GM23338 (cell line): ENCODE measurements around the gene HAUS2. TPM values are rescaled to one million over a fixed set of nuclear protein-coding genes. Genes with fewer than 3 reads are reported as not detected.

Source experiments
- ATAC-seq: fragments of 200-7000 bp; cut with Tn5 transposase; 3 replicates; pipeline ENCODE4 v1.9.1; 2020
- DNase-seq: peaks from one replicate; pipeline ENCODE4 v3.0.0-alpha.2; 2015; ENCODE audit warnings: low spot score
- H2AFZ ChIP-seq: fragments of 200-600 bp; sonication (generic); 2 replicates; pipeline ENCODE4 v1.8.0; 2016; ENCODE audit warnings: antibody characterized with exemption, mild to moderate bottlenecking, moderate library complexity
- H3F3A ChIP-seq: fragments of 200-600 bp; sonication (generic); replicated peaks from 2 replicates; pipeline ENCODE4 v1.8.0; 2017; ENCODE audit warnings: antibody characterized with exemption, mixed run types, low read depth
- H3K27ac ChIP-seq: fragments of 200-600 bp; sonication (generic); 2 replicates; pipeline ENCODE4 v1.6.1; 2016; ENCODE audit warnings: low read depth
- H3K27me3 ChIP-seq: fragments of 200-600 bp; sonication (generic); 2 replicates; pipeline ENCODE4 v1.8.0; 2016; ENCODE audit warnings: mild to moderate bottlenecking, mixed run types, moderate library complexity; ENCODE audit not compliant: insufficient read depth
- H3K36me3 ChIP-seq: fragments of 200-600 bp; sonication (generic); 2 replicates; pipeline ENCODE4 v1.8.0; 2016; ENCODE audit warnings: mild to moderate bottlenecking; ENCODE audit not compliant: insufficient read depth
- H3K4me1 ChIP-seq: fragments of 200-600 bp; sonication (generic); 2 replicates; pipeline ENCODE4 v1.8.0; 2016; ENCODE audit warnings: mild to moderate bottlenecking, moderate library complexity; ENCODE audit not compliant: insufficient read depth
- H3K4me2 ChIP-seq: fragments of 200-600 bp; sonication (generic); 2 replicates; pipeline ENCODE4 v1.7.1; 2017; ENCODE audit warnings: mixed run types
- H3K4me3 ChIP-seq: fragments of 200-600 bp; sonication (generic); 2 replicates; pipeline ENCODE4 v1.6.1; 2016; ENCODE audit warnings: mixed run types
- H3K79me2 ChIP-seq: fragments of 200-600 bp; sonication (generic); replicated peaks from 2 replicates; pipeline ENCODE4 v1.8.0; 2017; ENCODE audit warnings: mild to moderate bottlenecking; ENCODE audit not compliant: insufficient read depth
- H3K9me2 ChIP-seq: fragments of 200-600 bp; sonication (generic); 2 replicates; pipeline ENCODE4 v1.8.0; 2017; ENCODE audit not compliant: insufficient read depth
- H4K20me1 ChIP-seq: fragments of 200-600 bp; sonication (generic); replicated peaks from 2 replicates; pipeline ENCODE4 v1.8.0; 2017; ENCODE audit warnings: mild to moderate bottlenecking; ENCODE audit not compliant: insufficient read depth
- H3K27ac Mint-ChIP-seq: 2 replicates; pipeline ENCODE4 v1.8.0; 2020; ENCODE audit warnings: inconsistent platforms, mild to moderate bottlenecking, moderate library complexity, mixed read lengths
- H3K27me3 Mint-ChIP-seq: 3 replicates; pipeline ENCODE4 v1.8.0; 2022; ENCODE audit warnings: low read depth, mild to moderate bottlenecking, moderate library complexity, mixed read lengths, inconsistent platforms; ENCODE audit not compliant: insufficient read depth, poor library complexity
- H3K36me3 Mint-ChIP-seq: 3 replicates; pipeline ENCODE4 v1.8.0; 2021; ENCODE audit warnings: low read depth, mild to moderate bottlenecking, inconsistent platforms, moderate library complexity, mixed read lengths
- H3K4me1 Mint-ChIP-seq: 3 replicates; pipeline ENCODE4 v1.8.0; 2020; ENCODE audit warnings: mild to moderate bottlenecking, inconsistent platforms, mixed read lengths
- H3K4me3 Mint-ChIP-seq: 3 replicates; pipeline ENCODE4 v1.8.0; 2021; ENCODE audit warnings: moderate library complexity, mild to moderate bottlenecking, inconsistent platforms, mixed read lengths
- H3K9me3 Mint-ChIP-seq: 3 replicates; pipeline ENCODE4 v1.8.0; 2020; ENCODE audit warnings: moderate library complexity, mild to moderate bottlenecking, inconsistent platforms, mixed read lengths
- CTCF ChIP-seq, 2 experiments: fragments of 200-600 bp in 1 of 2; sonication (generic) in 1 of 2; conservative IDR thresholded peaks; 2 replicates each; pipeline versions ENCODE4 v1.5.1 to v1.6.1; 2016 to 2017; ENCODE audit warnings: antibody characterized with exemption in 2 of 2, low read depth in 2 of 2, mild to moderate bottlenecking in 2 of 2, moderate library complexity in 1 of 2
- ETS1 ChIP-seq: IDR thresholded peaks from 2 replicates; pipeline ENCODE4 v1.6.1; 2016; ENCODE audit warnings: antibody characterized with exemption
- EZH2 ChIP-seq: fragments of 200-600 bp; sonication (generic); IDR thresholded peaks from one replicate; pipeline ENCODE4 v1.8.0; 2017; ENCODE audit warnings: antibody characterized with exemption, mild to moderate bottlenecking, low read depth; ENCODE audit not compliant: unreplicated experiment
- EZH2phosphoT487 ChIP-seq: fragments of 200-600 bp; sonication (generic); IDR thresholded peaks from one replicate; pipeline ENCODE4 v1.8.1; 2018; ENCODE audit warnings: antibody characterized with exemption; ENCODE audit not compliant: unreplicated experiment
- JUNB ChIP-seq: IDR thresholded peaks from one replicate; pipeline ENCODE4 v1.6.1; 2016; ENCODE audit warnings: antibody characterized with exemption; ENCODE audit not compliant: unreplicated experiment
- POLR2AphosphoS5 ChIP-seq: IDR thresholded peaks from 2 replicates; pipeline ENCODE4 v1.6.1; 2016; ENCODE audit warnings: antibody characterized with exemption, low read depth
- REST ChIP-seq: IDR thresholded peaks from one replicate; pipeline ENCODE4 v1.6.1; 2018; ENCODE audit warnings: antibody characterized with exemption; ENCODE audit not compliant: unreplicated experiment
- STAT1 ChIP-seq: IDR thresholded peaks from one replicate; pipeline ENCODE4 v1.6.1; 2016; ENCODE audit warnings: antibody characterized with exemption; ENCODE audit not compliant: unreplicated experiment
- ZNF331 ChIP-seq: fragments of 250-450 bp; sonication (Bioruptor Pico); IDR thresholded peaks from 2 replicates; pipeline ENCODE4 v1.5.0; 2020; ENCODE audit warnings: low read depth, mild to moderate bottlenecking, moderate library complexity
- ZNF462 ChIP-seq: fragments of 250-450 bp; sonication (Bioruptor Pico); IDR thresholded peaks from 2 replicates; pipeline ENCODE4 v1.5.0; 2020; ENCODE audit warnings: mild to moderate bottlenecking, moderate library complexity
- polyA plus RNA-seq: library from polyadenylated mRNA; unstranded; fragments of >200 nt; fragmentation: Nextera tagmentation; extraction: Ambion mirVana; gene quantifications from 2 replicates; pipeline ENCODE4 v1.2.1, GENCODE V29; 2016
- total RNA-seq: library from RNA; depleted of rRNA; stranded (reverse); fragments of >200 nt; shearing (Covaris generic); gene quantifications from 2 replicates; pipeline ENCODE4 v1.2.3, GENCODE V29; 2014

HAUS2 gene
- total and polyA plus RNA-seq, 2 experiments from 2014 or later = 30.9 to 32.7 TPM

GRCh38 chr15:42510258-42511006, 38.2 kb upstream of the HAUS2 start:
- Histone ChIP-seq H4K20me1 (peaks cover 16% of the 10 kb centered on the region), H3K27me3 (no peaks in the 10 kb centered on the region), H3K36me3 (peaks cover 9% of the 10 kb centered on the region; the same call in 1 of the 2 replicates), H3K4me2 (no peak overlapping the region), H3K4me1 (no peaks in the 10 kb centered on the region), H3K27ac (no peak overlapping the region), H3F3A (no peaks in the 10 kb centered on the region), H2AFZ (no peak overlapping the region), H3K79me2 (peaks cover 34% of the 10 kb centered on the region), H3K9me2 (no peaks in the 10 kb centered on the region), H3K4me3 (no peak overlapping the region)
- no peak for TF ChIP-seq ZNF331 (CRISPR knock-in tag)
- TF ChIP-seq STAT1 = no peak
- TF ChIP-seq ETS1 = no peak
- no peak for TF ChIP-seq JUNB
- no peak for TF ChIP-seq CTCF (conservative IDR thresholded peaks at IDR 0.05; ENCODE audit: low read depth in 2 of 2)
- TF ChIP-seq EZH2phosphoT487 = no peak
- TF ChIP-seq EZH2 = no peak
- TF ChIP-seq ZNF462 = no peak
- no peak for TF ChIP-seq POLR2AphosphoS5
- no peak for TF ChIP-seq REST
- DNase-seq (no peak), ATAC-seq (no peak)
- Mint-ChIP-seq H3K4me3 (no peak overlapping the region), H3K36me3 (peaks cover 22% of the 10 kb centered on the region), H3K27me3 (peaks cover 4% of the 10 kb centered on the region), H3K9me3 (no peaks in the 10 kb centered on the region), H3K4me1 (no peaks in the 10 kb centered on the region), H3K27ac (no peak overlapping the region)
